ENCODE results near the gene FAM163A.

The FAM163A gene

DNA sequence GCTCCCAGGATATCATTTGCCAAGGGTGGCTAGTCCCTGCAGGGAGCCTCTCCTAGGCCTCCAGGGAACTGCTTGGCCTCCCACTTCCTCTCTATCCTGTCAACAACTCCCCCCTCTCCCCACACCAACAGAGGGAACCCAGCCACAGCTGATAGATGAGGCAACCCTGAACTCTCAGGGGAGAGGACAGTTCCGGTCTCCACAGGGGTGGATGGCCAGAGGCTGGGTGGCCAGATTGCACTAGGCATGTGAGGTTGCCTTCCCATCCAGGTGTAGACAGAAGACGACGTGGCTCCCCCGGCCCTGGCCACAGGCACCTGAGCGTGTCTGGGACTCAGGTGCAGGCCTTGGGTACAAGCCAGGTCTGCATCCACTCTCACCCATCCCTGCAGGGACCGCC, 81.2 kb downstream of the FAM163A start:
- in situ Hi-C loops (cut with MboI; ENCODE audit: low sequenced_read_pairs, unreplicated experiment), result loop anchor here (25.0 kb wide), 1 partner anchor 737 kb away; the partner anchor contains the start of gene TOR3A
- DNase-seq (ENCODE audit: low spot score), result no peak
- TF ChIP-seq, protein P1, sequence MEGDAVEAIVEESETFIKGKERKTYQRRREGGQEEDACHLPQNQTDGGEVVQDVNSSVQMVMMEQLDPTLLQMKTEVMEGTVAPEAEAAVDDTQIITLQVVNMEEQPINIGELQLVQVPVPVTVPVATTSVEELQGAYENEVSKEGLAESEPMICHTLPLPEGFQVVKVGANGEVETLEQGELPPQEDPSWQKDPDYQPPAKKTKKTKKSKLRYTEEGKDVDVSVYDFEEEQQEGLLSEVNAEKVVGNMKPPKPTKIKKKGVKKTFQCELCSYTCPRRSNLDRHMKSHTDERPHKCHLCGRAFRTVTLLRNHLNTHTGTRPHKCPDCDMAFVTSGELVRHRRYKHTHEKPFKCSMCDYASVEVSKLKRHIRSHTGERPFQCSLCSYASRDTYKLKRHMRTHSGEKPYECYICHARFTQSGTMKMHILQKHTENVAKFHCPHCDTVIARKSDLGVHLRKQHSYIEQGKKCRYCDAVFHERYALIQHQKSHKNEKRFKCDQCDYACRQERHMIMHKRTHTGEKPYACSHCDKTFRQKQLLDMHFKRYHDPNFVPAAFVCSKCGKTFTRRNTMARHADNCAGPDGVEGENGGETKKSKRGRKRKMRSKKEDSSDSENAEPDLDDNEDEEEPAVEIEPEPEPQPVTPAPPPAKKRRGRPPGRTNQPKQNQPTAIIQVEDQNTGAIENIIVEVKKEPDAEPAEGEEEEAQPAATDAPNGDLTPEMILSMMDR (IDR thresholded peaks at IDR 0.05; ENCODE audit: borderline replicate concordance, control extremely low read depth, extremely low read depth, insufficient read depth, missing control alignments), result no peak

DNA sequence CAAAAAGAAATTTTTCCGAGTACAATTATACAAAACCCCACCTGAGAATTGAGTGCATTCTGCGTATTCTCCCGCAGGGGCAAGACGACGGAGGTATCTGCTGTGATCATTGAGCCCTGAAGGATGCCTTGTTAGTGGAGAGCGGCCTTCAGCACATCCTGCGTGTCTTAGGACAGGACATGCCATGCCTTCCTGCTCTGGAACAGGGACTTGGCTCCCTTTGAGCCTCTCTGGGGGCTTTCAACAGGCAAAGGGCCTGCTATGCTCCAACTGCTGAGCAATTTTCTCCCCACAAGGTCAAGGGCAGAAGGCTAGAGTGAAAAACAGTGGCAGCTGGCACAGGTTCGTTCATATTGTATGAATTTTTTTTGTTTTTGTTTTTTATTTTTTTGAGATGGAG, 82.1 kb downstream of the FAM163A start:
- no peak for DNase-seq (ENCODE audit: low spot score)
- TF ChIP-seq, protein P1 (IDR thresholded peaks at IDR 0.05; ENCODE audit: borderline replicate concordance, control extremely low read depth, extremely low read depth, insufficient read depth, missing control alignments), result no peak
- in situ Hi-C loops (cut with MboI; ENCODE audit: low sequenced_read_pairs, unreplicated experiment), result no loop called here

DNA sequence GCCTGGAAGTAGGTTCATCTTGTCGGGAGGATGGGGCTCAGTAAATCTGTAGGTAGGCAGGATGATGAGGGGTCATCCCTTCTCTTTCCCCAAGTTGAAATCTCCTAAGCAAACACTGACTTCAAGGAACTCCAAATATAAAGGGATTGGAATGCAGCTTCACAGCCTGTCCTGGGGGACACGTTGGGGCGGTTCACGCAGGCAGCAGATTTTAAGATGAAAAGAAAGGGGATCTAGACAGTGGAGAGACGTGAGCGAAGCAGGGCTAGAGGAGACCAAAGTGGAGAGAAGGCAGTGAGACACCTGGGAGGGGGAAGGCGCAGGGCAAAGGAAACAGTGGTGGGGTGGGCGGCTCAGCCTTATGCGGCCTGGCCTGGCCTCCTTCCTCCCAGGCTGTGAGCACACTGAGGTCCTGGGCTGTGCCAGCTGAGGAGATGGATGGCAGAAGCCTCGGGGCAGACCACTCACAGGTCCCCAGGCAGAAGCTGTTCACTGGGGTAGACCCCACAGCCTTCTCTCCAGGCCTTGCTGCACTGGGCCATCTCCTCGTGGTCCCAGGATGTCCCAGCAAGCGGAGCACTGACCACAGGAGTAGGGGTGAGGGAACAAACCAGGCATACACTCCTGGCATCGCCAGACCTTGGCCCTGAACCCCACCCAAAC, 82.8 kb downstream of the FAM163A start:
- TF ChIP-seq, protein P1 (IDR thresholded peaks at IDR 0.05; ENCODE audit: borderline replicate concordance, control extremely low read depth, extremely low read depth, insufficient read depth, missing control alignments), result no peak
- in situ Hi-C loops (cut with MboI; ENCODE audit: low sequenced_read_pairs, unreplicated experiment), result no loop called here
- DNase-seq (ENCODE audit: low spot score), result no peak

DNA sequence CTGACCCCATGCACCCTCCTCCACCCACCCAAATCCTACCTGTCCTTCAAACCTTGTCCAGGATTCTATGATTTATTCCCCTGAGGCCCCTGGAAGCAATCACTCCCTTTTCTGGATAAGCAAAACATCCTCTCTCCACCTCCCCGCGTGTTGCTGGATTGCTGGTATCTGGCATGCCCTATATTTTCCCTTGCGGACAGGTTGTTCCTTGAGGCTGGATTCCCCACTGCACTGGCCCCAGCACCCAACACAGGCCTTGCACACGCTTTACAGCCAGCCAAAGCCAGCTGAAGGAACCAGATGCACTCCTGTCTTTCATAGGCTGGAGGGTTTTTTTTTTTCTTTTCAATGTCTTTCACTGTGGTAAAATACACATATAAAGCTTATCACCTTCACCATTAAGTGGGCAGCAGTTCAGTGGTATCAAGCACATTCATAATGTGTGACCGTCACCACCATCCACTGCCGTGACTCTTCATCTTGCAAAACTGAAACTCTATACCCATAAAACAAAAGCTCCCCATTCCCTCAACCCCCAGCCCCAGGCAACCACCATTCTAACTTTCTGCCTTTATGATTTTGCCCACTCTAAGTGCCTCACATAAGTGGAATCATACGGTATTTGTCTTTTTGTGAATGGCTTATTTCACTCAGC, 83.7 kb downstream of the FAM163A start:
- in situ Hi-C loops (cut with MboI; ENCODE audit: low sequenced_read_pairs, unreplicated experiment), result no loop called here
- DNase-seq (ENCODE audit: low spot score), result no peak
- TF ChIP-seq, protein P1 (IDR thresholded peaks at IDR 0.05; ENCODE audit: borderline replicate concordance, control extremely low read depth, extremely low read depth, insufficient read depth, missing control alignments), result no peak

DNA sequence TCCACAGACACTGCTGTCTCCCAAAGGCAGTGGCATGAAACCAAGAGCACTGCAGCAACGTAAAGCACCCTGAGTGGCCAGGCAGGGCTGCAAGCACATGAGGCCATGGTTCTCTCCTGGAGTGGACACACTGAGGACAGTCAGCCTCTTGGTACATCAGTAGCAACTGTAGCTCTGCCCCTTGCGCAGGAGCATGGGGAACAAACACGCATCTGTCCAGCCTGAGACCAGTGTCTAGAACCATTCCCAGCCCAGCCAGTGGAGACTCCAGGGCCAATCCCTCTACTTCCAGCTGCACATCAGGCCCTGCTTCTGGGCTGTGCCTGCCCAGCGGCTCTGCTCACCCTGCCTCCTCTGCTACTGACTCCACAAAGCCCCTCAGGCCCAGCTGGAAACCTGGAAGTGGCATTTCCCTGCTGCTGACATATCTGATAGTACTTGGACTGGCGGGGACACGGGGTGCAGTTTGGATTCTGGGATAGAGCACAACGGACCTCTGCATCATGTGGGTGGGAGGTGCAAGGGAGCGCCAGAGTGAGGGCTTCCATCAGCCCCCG, 85.5 kb downstream of the FAM163A start:
- TF ChIP-seq, protein P1 (IDR thresholded peaks at IDR 0.05; ENCODE audit: borderline replicate concordance, control extremely low read depth, extremely low read depth, insufficient read depth, missing control alignments), result no peak
- in situ Hi-C loops (cut with MboI; ENCODE audit: low sequenced_read_pairs, unreplicated experiment), result no loop called here

DNA sequence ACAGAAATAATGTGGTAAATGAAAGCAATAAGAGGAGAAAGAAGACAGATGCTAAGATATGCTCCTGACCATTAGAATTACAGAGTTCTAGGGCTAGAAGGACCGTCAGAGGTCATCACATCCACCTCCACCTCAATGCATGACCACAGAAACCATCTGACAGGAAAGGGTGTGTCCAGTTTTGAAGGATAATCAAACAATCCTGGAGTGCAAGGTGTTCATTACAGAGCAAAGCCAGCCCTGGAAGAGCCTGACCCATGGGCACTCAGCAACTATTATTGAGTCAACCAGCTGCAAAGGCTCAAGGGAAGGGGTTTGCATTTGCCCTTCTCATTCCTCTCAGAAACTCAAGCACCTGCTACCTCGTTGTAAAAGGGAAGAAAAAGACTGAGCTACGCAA, 88.1 kb downstream of the FAM163A start:
- in situ Hi-C loops (cut with MboI; ENCODE audit: low sequenced_read_pairs, unreplicated experiment), result no loop called here
- TF ChIP-seq, protein P1 (IDR thresholded peaks at IDR 0.05; ENCODE audit: borderline replicate concordance, control extremely low read depth, extremely low read depth, insufficient read depth, missing control alignments), result no peak
- DNase-seq (ENCODE audit: low spot score), result no peak

More for the DNA sequence above, 85.5 kb downstream of the FAM163A start:
- no peak for DNase-seq (ENCODE audit: low spot score)

All from GM13976 (cell line).